Measurements from ENCODE around the gene NFIC.
"Not testable (repeated sequence)": the region's sequence is repeated elsewhere in the genome, so short reads cannot be mapped to it uniquely, and the experiment has no call there.

Gene NFIC

GRCh38 chr19:3451451-3451866, 85.1 kb downstream of the NFIC start:
- DNase-seq (ENCODE audit: low read depth in 2 of 2): no peak

GRCh38 chr19:3452171-3452941, 86.0 kb downstream of the NFIC start:
- no peak for DNase-seq (ENCODE audit: low read depth in 2 of 2)

DNA sequence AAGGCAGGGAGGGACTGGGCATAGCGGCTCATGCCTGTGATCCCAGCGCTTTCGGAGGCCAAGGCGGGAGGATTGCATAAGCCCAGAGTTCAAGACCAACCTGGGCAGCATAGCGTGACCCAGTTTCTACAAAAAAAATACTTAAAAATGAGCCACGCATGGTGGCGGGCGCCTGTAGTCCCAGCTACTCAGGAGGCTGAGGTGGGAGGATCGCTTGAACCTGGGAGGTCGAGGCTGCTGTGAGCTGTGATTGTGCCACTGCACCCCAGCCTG, 86.5 kb downstream of the NFIC start:
- DNase-seq (ENCODE audit: low read depth in 2 of 2): not testable (repeated sequence)

GRCh38 chr19:3453840-3454239, 87.5 kb downstream of the NFIC start:
- DNase-seq (ENCODE audit: low read depth in 2 of 2): no peak

- no peak for DNase-seq (ENCODE audit: low read depth in 2 of 2)
Measured at GRCh38 chr19:3454656-3455392, 88.4 kb downstream of the NFIC start.

- no peak for DNase-seq (ENCODE audit: low read depth in 2 of 2)
Measured at GRCh38 chr19:3455393-3455955, 89.1 kb downstream of the NFIC start.

GRCh38 chr19:3455960-3456601, 89.7 kb downstream of the NFIC start:
- DNase-seq (ENCODE audit: low read depth in 2 of 2): no peak

DNA sequence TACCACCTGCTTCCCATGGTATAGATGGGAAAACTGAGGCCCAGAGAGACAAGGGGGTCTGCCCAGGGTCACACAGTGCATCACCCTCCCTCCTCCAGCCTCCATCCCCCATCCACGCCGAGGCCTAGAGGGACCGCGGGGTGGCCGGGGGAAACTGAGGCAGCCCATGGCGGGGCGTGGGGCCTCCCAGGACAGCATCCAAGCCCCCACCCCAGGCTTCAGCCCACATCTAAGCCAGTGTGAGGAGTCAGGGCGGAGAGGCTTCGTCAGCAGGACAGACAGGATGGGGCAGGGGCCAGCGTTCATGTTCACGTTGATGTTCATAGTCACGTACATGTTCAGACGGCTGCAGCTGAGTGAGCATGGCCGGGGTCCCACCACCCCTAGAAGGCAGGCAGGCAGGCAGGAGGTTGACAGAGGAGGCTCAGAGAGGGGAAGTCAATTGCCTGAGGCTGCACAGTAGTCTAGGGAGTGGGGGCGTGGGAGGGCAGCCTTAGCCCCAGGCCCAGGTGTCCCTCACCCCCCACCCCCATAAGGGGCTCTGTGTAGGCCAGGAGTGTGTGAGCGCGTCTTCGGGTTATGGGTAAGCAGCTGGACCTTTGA, 90.6 kb downstream of the NFIC start:
- DNase-seq (ENCODE audit: low read depth in 2 of 2): no peak

GRCh38 chr19:3457528-3458228, 91.3 kb downstream of the NFIC start:
- no peak for DNase-seq (ENCODE audit: low read depth in 2 of 2)

DNA sequence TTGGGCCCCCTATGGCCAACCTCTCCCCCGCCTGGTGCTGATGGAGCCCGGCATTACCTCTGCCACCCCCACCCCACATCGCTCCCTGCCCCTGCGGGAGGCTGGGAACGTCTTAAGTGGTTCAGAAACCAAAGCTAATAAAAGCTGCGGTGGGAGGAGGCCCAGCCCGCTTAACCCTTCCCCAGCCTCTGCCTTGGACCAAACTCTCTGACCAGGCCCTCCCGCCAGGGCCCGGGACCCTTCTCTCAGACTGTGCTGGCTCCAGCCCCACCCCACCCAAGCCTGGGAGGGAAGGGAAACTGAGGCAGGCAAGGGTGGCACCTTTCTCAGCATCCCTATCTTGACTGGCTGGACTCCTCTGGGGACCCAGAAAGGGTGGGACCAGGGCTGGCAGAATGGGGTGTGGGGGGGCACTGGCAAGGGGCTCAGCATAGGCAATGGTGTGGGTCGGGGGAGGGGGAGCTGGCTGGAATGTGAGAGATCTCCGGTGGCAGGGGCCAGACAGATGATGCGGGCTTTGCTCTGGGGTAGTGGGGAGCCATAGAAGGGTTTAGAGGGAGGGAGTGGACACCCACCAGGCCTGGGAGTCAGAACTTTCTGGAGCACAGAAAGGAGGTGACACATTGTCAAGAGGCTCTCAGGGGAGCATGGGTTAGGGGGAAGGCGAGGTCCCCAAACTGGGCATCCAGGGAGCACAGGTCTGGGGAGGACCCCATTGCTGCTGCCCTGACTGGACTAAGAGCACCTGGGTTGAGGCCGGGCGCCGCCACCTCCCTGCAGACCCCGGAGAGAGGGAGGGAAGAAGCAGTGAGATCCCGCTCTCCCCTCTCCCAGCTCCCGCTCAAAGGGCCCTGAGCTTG, 92.1 kb downstream of the NFIC start:
- no peak for DNase-seq (ENCODE audit: low read depth in 2 of 2)

GRCh38 chr19:3459089-3459881, 92.9 kb downstream of the NFIC start:
- DNase-seq (ENCODE audit: low read depth in 2 of 2): peak; percentile 41 to 42

DNA sequence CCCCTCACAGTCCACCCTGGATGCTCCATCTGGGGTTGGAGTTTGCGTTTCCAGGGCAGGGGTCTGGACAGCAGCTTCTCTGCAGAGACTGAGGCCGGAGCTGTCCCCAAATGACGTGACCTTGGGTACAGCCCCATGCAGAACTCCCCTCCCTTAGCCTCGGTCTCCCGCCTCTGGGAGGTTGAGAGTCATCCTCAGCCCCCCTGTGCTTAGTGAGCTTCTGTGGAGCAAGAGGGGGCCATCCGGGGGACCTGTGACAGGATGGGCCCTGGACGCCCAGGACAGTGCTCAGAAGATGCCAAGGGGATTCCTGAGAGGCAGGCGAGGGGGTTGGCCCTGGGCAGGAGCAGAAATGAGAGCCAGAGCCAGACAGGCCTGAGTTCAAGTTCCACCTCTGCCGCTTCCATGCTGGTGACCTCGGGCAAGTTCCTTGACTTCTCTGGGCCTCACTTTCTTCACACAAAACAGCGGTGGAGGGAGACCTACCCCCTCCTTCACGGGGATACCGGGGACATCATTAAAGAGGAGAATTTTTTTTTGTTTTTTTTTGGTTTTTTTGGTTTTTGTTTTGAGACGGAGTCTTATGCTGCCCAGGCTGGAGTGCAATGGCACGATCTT, 93.7 kb downstream of the NFIC start:
- no peak for DNase-seq (ENCODE audit: low read depth in 2 of 2)

- no peak for DNase-seq (ENCODE audit: low read depth in 2 of 2)
Measured at GRCh38 chr19:3462991-3463713, 96.8 kb downstream of the NFIC start.

DNA sequence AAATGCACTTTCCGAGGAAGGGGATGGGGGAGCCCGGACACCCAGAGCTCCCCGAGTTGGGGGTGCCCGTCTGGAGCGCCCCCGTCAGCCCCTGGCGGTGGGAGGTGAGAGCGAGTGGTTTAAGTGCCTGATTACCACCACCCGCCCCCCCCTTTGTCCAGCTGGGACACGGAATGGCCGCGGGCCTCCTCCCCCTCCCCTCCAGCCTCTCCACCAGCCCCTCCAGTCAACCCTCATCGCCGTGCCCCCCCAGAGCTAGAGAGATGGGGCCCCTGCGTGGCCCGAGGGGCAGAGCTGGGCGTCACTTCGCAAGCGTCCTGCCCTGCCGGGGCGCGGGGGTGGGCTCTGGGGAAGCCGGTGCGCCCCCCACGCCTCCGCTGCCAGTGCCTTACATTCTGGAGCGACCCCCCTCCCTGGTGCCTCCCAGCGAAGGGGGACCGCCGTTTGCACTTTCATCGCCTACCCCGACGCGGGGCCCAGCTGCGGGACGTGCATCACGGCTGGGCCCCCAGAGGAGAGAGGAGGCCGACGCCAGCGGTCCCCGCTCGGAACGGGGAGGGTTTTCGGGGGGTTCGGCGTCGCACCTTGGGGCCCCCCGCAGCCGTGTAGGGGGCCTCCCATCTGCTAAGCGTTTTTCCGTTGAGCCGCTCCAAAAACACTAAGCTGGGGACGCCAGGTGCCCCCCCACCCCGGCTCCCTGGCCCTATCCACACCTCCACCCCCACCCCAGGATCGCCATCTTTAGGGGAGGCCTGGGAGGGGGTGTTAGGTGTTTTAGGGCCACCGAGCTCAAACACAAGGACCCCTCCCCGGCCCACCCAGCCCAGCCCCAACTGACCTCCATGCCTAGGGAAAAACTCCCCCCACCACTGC, 97.6 kb downstream of the NFIC start:
- no peak for DNase-seq (ENCODE audit: low read depth in 2 of 2)

DNA sequence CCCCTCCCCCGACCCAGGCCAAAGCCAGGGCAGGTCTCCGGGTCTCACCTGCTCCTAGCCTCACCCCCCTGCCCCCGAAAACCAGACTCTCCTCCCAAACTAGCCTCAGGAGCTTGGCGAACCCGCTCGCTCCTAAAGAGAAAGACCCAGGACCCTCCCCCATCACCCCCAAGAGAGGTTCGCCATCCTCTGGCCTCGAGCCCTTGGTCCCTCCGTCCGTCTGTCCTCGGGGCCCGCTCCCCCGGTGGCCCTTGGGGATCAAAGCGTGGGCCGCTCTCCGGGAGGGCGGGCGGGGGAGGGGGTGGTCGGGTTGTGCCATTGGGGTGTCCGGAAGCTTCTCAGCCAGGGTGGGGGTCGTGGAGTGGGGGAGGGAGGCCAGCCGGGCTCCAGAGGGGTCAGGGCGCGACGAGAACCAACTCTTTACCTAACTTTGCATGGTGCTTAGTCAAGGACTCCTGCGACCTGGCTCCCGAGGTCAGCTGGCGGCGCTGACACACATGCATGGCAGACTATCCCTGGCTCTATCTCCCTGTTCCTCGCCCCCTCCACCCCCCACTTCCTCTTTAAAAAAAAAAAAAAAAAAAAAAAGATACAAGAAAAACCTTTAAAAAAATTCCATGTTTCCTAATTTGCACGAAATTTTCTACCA, 98.3 kb downstream of the NFIC start:
- DNase-seq (ENCODE audit: low read depth in 2 of 2): no peak

DNA sequence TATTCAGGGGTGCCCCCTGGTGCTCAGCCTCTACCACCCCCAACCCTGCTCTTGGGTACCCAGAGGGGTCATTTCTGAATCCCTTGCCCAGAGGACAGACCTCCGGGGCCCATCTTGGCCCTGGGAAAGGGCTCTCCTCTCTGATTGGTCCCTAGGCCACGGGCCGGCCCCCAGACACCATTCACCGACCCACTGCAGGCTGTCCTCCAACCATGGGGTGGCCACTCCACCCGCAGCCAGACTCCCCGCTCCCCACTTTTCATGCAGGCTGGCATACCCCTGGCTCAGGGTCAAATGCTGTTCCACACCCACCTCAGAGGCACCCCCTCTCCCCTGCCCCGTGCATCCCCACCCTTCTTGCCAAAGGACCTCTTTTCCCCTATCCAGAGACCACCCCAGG, 99.2 kb downstream of the NFIC start:
- DNase-seq (ENCODE audit: low read depth in 2 of 2): no peak

DNA sequence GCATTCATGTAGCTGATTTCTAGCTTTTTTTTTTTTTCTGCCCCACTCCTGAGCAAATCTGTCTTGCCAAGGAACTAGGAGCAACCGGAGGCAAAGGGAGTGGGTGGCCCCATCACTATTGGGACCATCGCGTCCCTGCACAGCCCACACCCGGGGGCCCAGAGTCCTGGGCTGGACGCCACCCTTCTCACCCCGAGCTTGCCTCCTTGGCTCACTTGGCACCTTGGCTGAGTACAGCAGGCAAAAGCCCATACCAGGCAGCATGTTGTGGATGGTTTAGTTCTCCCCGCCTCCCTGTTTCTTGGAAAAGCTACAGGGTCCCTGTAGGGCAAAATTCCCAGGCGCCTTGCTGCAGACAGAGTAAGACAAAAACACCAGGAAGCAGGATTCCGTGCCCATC, 100.3 kb downstream of the NFIC start:
- DNase-seq (ENCODE audit: low read depth in 2 of 2): no peak
